Activated CD8-positive, alpha-beta T cell treated with anti-CD3 and anti-CD28 coated beads, Interleukin-2, amount 10 ng/mL, durations not matched to agents 7 days and 5 days (primary cell): ENCODE data around the gene CCDC8. TPM values are rescaled to one million over a fixed set of nuclear protein-coding genes. Genes with fewer than 3 reads are reported as not detected.

Experiments
- ATAC-seq: fragments of 150-1000 bp; cut with Tn5 transposase; one replicate; pipeline ENCODE4 v1.10.0; 2021; ENCODE audit warnings: moderate library complexity
- CTCF ChIA-PET: fragments of 350-600 bp; sonication (Branson Sonifier 250); formaldehyde crosslinking; loops from one replicate; lab custom pipeline; 2021; ENCODE audit warnings: antibody characterized with exemption; lab: Charles Lee
- POLR2A ChIA-PET: fragments of 350-600 bp; sonication (Branson Sonifier 250); formaldehyde crosslinking; loops from one replicate; lab custom pipeline; 2021; ENCODE audit warnings: antibody characterized with exemption; lab: Charles Lee
- DNase-seq: peaks from one replicate; pipeline ENCODE4 v3.0.0-alpha.2; 2020
- H3K27ac Mint-ChIP-seq: one replicate; pipeline ENCODE4 v1.8.0; 2021; ENCODE audit warnings: mild to moderate bottlenecking, mixed read lengths
- H3K27me3 Mint-ChIP-seq: one replicate; pipeline ENCODE4 v1.8.0; 2021; ENCODE audit warnings: low read depth, mixed read lengths
- H3K36me3 Mint-ChIP-seq: one replicate; pipeline ENCODE4 v1.8.0; 2021; ENCODE audit warnings: low read depth, mixed read lengths
- H3K4me1 Mint-ChIP-seq: one replicate; pipeline ENCODE4 v1.8.0; 2021; ENCODE audit warnings: low read depth, mixed read lengths
- H3K4me3 Mint-ChIP-seq: one replicate; pipeline ENCODE4 v1.8.0; 2021; ENCODE audit warnings: mild to moderate bottlenecking, mixed read lengths
- H3K9me3 Mint-ChIP-seq: one replicate; pipeline ENCODE4 v1.8.0; 2022; ENCODE audit warnings: mixed read lengths; ENCODE audit not compliant: insufficient read depth
- total RNA-seq, 2 experiments: library from RNA; stranded (reverse); gene quantifications; one replicate each; pipeline ENCODE4 v1.2.3, GENCODE V29; 2021

The CCDC8 gene
- total RNA-seq, 2 experiments from 2014 or later: not detected

- DNase-seq: no peak
- CTCF ChIA-PET: interaction anchor here (0.9 kb wide), 1 partner anchor 11 kb away, joined by 3 read pairs; no protein-coding TSS in a partner anchor
- peaks cover 37% of the 10 kb centered on the region for H3K36me3 Mint-ChIP-seq
Observed at GRCh38 chr19:46374536-46375475, 38.6 kb downstream of the CCDC8 start.

GRCh38 chr19:46373491-46374359, 39.6 kb downstream of the CCDC8 start:
- Mint-ChIP-seq H3K36me3 (peaks cover 30% of the 10 kb centered on the region), H3K9me3 (no peaks in the 10 kb centered on the region), H3K27me3 (no peaks in the 10 kb centered on the region), H3K4me1 (peaks cover 16% of the 10 kb centered on the region), H3K27ac (no peak overlapping the region), H3K4me3 (no peak overlapping the region)
- ChIA-PET POLR2A (interaction anchor here (1.0 kb wide), 1 partner anchor 22 kb away, joined by 3 read pairs; no protein-coding TSS in a partner anchor), CTCF (interaction anchor here (0.9 kb wide), 1 partner anchor 10 kb away, joined by 3 read pairs; no protein-coding TSS in a partner anchor)
- no peak for DNase-seq
- no peak for ATAC-seq

More at GRCh38 chr19:46374536-46375475, 38.6 kb downstream of the CCDC8 start:
- H3K27ac Mint-ChIP-seq: no peak overlapping the region
- H3K9me3 Mint-ChIP-seq: no peaks in the 10 kb centered on the region
- no peak overlapping the region for H3K4me3 Mint-ChIP-seq
- no peak for ATAC-seq
- no peaks in the 10 kb centered on the region for H3K27me3 Mint-ChIP-seq
- POLR2A ChIA-PET: interaction anchor here (1.0 to 1.8 kb wide), 2 partner anchors 18 to 23 kb away, joined by 3 to 6 read pairs; no protein-coding TSS in a partner anchor
- peaks cover 18% of the 10 kb centered on the region for H3K4me1 Mint-ChIP-seq

DNA sequence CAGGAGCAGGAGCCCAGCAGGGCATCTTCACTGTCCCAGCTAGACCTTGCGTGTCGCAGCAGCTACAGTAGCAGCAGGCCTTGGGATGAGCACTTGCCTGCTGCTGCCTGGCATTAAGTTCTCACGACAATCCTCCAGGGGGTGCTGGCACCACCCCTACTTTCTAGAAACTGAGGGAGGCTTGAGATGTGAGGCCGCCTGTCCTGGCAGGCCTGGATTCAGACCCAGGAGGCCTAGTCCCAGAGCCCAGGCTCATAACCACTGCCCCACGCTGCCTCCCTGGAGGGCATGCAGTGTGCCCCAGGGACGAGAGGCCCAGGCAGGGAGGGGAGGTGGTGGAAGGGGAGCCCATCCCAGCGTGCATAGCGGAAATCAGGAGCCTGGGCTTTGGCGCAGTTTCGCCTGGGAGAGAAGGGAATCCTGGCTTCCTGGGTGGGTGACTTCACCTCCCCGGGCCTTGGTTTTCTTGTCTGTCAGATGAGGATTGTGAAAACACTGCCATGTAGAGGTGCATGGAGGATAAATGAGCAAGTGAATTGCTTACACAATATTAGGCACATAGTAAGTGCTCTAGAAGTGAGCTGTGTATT, 40.4 kb downstream of the CCDC8 start:
- Mint-ChIP-seq H3K4me1 (peaks cover 16% of the 10 kb centered on the region), H3K27ac (no peak overlapping the region), H3K27me3 (no peaks in the 10 kb centered on the region), H3K9me3 (no peaks in the 10 kb centered on the region), H3K36me3 (peaks cover 25% of the 10 kb centered on the region), H3K4me3 (no peak overlapping the region)
- CTCF ChIA-PET: interaction anchor here (1.5 to 2.3 kb wide), 3 partner anchors 15 to 25 kb away, joined by 3 to 10 read pairs (median 5); no protein-coding TSS in a partner anchor
- POLR2A ChIA-PET: no interaction called here
- DNase-seq (no peak), ATAC-seq (no peak)

DNA sequence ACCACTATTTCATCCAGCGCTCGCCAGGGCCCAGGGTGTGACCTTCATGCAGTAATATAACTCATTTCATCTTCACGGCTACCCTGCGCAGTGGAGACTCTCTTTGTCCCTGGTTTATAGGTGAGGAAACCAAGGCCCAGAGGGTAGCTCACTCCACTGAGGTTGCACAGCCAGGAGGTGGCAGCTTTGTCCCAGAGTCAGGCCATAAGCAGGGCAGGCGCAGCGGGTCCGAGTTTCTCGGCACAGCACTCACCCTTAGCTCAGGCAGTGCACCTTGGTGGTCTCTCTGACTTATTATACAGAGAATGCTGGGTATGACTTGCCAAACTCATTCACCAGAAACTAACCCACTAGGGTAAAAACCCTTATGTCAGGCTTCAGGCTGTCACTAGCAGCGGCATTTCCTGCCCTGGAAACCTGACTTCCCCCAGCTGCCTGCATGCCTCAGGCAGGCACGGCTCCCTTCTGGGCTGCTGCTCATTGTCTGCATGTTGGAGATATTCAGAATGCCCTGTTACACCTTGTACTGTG, 41.9 kb downstream of the CCDC8 start:
- no peaks in the 10 kb centered on the region for H3K9me3 Mint-ChIP-seq
- peak overlapping the region; percentile 69 for H3K27ac Mint-ChIP-seq
- H3K36me3 Mint-ChIP-seq: peaks cover 24% of the 10 kb centered on the region
- CTCF ChIA-PET: interaction anchor here (0.8 to 2.3 kb wide), 6 partner anchors 14 to 293 kb away, joined by 3 to 10 read pairs (median 4); no protein-coding TSS in a partner anchor
- ATAC-seq: peak; percentile 52
- DNase-seq: peak; percentile 49
- POLR2A ChIA-PET: no interaction called here
- H3K4me3 Mint-ChIP-seq: no peak overlapping the region
- peaks cover 24% of the 10 kb centered on the region for H3K4me1 Mint-ChIP-seq
- H3K27me3 Mint-ChIP-seq: no peaks in the 10 kb centered on the region

GRCh38 chr19:46369817-46370216, 43.5 kb downstream of the CCDC8 start:
- CTCF ChIA-PET: interaction anchor here (0.8 to 1.4 kb wide), 6 partner anchors 12 to 26 kb away, joined by 3 to 5 read pairs (median 4); partner anchors contain the start of gene PPP5C
- H3K4me1 Mint-ChIP-seq: peaks cover 35% of the 10 kb centered on the region
- H3K27me3 Mint-ChIP-seq: no peaks in the 10 kb centered on the region
- DNase-seq: no peak
- ATAC-seq: no peak
- peaks cover 29% of the 10 kb centered on the region for H3K36me3 Mint-ChIP-seq
- POLR2A ChIA-PET: no interaction called here
- no peak overlapping the region for H3K27ac Mint-ChIP-seq
- H3K9me3 Mint-ChIP-seq: no peaks in the 10 kb centered on the region
- H3K4me3 Mint-ChIP-seq: no peak overlapping the region

DNA sequence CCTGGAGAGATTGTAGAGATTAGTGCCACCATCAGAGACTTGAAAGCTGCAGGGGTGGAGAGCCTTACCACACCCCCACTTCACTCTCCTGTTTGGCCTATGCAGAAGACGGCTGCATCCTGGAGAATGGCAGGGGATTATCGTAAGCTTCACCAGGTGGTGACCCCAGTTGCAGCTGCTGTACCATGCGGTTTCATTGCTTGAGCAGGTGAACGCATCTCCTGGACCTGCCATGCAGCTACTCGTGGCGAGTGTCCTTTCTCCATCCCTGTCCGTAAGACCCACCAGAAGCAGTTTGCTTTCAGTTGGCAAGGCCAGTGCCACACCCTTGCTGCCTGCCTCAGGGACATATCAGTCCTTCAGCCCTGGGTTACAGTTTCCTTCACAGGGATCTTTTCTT, 45.2 kb downstream of the CCDC8 start:
- H3K27me3 Mint-ChIP-seq: no peaks in the 10 kb centered on the region
- DNase-seq (no peak), ATAC-seq (no peak)
- no peaks in the 10 kb centered on the region for H3K9me3 Mint-ChIP-seq
- H3K36me3 Mint-ChIP-seq: peaks cover 39% of the 10 kb centered on the region
- ChIA-PET POLR2A (interaction anchor here (0.9 kb wide), 1 partner anchor 12 kb away, joined by 3 read pairs; no protein-coding TSS in a partner anchor), CTCF (no interaction called here)
- H3K27ac Mint-ChIP-seq: no peak overlapping the region
- peaks cover 46% of the 10 kb centered on the region for H3K4me1 Mint-ChIP-seq
- no peak overlapping the region for H3K4me3 Mint-ChIP-seq

DNA sequence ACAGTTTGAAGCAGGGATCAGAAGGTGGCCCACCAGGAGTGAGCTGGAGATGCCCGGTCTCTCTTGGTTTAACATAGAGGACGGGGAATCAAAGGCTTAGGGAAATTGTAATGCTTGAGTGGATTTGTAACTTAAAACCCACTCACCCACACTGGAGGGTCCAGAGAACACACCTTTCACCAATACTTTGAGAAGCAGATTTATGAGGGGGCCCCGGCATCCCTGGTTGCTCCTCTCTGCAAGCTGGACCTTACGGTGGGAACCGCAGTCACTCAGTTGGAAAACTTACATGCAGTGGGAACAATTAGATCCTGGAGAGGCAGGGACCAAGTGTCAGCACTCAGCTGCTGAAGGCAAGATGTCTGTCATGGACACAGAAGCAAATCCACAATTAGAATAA, 45.9 kb downstream of the CCDC8 start:
- Mint-ChIP-seq H3K4me1 (peaks cover 46% of the 10 kb centered on the region), H3K36me3 (peaks cover 37% of the 10 kb centered on the region), H3K9me3 (no peaks in the 10 kb centered on the region), H3K4me3 (no peak overlapping the region), H3K27ac (no peak overlapping the region), H3K27me3 (no peaks in the 10 kb centered on the region)
- ChIA-PET POLR2A (interaction anchor here (0.9 kb wide), 1 partner anchor 11 kb away, joined by 3 read pairs; no protein-coding TSS in a partner anchor), CTCF (no interaction called here)
- ATAC-seq: no peak
- no peak for DNase-seq

GRCh38 chr19:46366620-46367292, 46.6 kb downstream of the CCDC8 start:
- Mint-ChIP-seq H3K36me3 (peaks cover 42% of the 10 kb centered on the region), H3K27ac (no peak overlapping the region), H3K9me3 (no peaks in the 10 kb centered on the region), H3K4me3 (no peak overlapping the region), H3K4me1 (peaks cover 46% of the 10 kb centered on the region), H3K27me3 (no peaks in the 10 kb centered on the region)
- ChIA-PET POLR2A (interaction anchor here (0.6 kb wide), 1 partner anchor 16 kb away, joined by 3 read pairs; no protein-coding TSS in a partner anchor), CTCF (no interaction called here)
- no peak for ATAC-seq
- DNase-seq: no peak

DNA sequence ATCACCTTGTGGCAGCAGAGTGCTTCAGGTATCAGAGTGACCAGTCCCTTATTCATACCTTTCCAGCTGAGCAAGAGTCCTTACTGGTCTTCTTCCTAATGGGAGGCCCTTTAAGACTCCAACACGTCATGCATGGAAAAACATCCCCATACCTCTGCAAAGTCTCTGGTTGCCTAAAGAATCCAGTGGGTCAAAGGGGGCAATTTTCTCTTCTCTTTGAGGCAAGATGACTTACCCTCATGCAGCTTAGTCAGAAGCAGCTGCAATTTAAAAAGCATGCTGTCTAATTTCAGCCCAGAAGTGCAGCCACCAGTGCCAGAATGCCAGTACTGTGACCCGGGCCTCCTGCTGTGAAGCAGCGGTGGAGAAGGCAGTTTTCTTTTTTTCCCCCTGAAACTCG, 47.8 kb downstream of the CCDC8 start:
- no peak for ATAC-seq
- Mint-ChIP-seq H3K4me3 (no peak overlapping the region), H3K27me3 (no peaks in the 10 kb centered on the region), H3K9me3 (no peaks in the 10 kb centered on the region), H3K4me1 (peaks cover 42% of the 10 kb centered on the region), H3K27ac (peak overlapping the region; percentile 34), H3K36me3 (peaks cover 47% of the 10 kb centered on the region)
- ChIA-PET CTCF (interaction anchor here (1.0 to 2.6 kb wide), 2 partner anchors 19 to 31 kb away, joined by 3 to 9 read pairs; partner anchors contain the start of gene PPP5C), POLR2A (no interaction called here)
- no peak for DNase-seq

DNA sequence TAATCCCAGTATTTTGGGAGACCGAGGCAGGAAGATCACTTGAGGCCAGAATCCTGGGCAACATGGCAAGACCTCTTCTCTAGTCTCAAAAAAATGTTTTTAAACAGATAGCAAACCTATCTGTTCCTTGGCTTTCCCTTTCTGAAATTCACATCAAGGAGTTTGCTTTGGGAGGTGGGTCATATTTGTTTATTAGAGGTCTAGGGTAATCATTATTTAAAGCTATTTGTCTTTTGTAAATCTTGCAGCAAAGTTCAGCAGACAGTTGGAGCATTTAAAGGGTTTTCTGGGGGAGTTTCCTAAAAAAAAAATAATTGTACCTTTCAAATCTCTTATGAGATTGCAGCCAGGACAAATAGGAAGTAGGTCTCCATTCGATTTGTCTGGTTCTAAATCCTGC, 49.0 kb downstream of the CCDC8 start:
- Mint-ChIP-seq H3K4me1 (peaks cover 48% of the 10 kb centered on the region), H3K27ac (no peak overlapping the region), H3K27me3 (no peaks in the 10 kb centered on the region), H3K36me3 (peaks cover 49% of the 10 kb centered on the region), H3K4me3 (no peak overlapping the region), H3K9me3 (no peaks in the 10 kb centered on the region)
- DNase-seq (no peak), ATAC-seq (no peak)
- CTCF ChIA-PET: interaction anchor here (1.0 to 2.6 kb wide), 5 partner anchors 10 to 32 kb away, joined by 3 to 9 read pairs (median 3); partner anchors contain the start of gene PPP5C
- POLR2A ChIA-PET: interaction anchor here (0.7 kb wide), 1 partner anchor 9 kb away, joined by 3 read pairs; no protein-coding TSS in a partner anchor
